Psoas muscle (tissue), 8 donors: ENCODE data around the gene MCHR1. TPM values are rescaled to one million over a fixed set of nuclear protein-coding genes. Genes with fewer than 3 reads are reported as not detected.

Experiments used
- ATAC-seq, 4 donors: fragments of 200-7000 bp; cut with Tn5 transposase; one replicate each; pipeline ENCODE4 v1.9.1; 2020; ENCODE audit warnings: moderate library complexity in 3 of 4, mild to moderate bottlenecking in 2 of 4
- DNase-seq, 2 donors: peaks; one replicate each; pipeline ENCODE4 v3.0.0-alpha.2; 2020
- H3K27ac ChIP-seq: fragments of 200-600 bp; one replicate; pipeline ENCODE4 v1.8.0; 2022
- H3K27me3 ChIP-seq, 3 donors: fragments of 200-600 bp in 1 of 3; one replicate each; pipeline versions ENCODE4 v1.6.1 to v1.8.0; 2013 to 2022; ENCODE audit warnings: low read length in 2 of 3, mild to moderate bottlenecking in 2 of 3, moderate library complexity in 1 of 3; ENCODE audit not compliant: insufficient read depth in 3 of 3
- H3K36me3 ChIP-seq, 2 donors: fragments of 200-600 bp in 1 of 2; one replicate each; pipeline versions ENCODE4 v1.6.1 to v1.8.0; 2013 to 2022; ENCODE audit warnings: low read depth in 1 of 2, mild to moderate bottlenecking in 1 of 2, moderate library complexity in 1 of 2; ENCODE audit not compliant: insufficient read depth in 1 of 2
- H3K4me1 ChIP-seq: fragments of 200-600 bp; one replicate; pipeline ENCODE4 v1.8.0; 2022
- H3K4me3 ChIP-seq: fragments of 200-600 bp; one replicate; pipeline ENCODE4 v1.8.0; 2022; ENCODE audit warnings: mild to moderate bottlenecking
- H3K9me3 ChIP-seq: fragments of 200-600 bp; one replicate; pipeline ENCODE4 v1.8.0; 2022
- WGBS, 3 donors: extraction: QIAGEN DNeasy Blood & Tissue Kit; methylation state at CpG; one replicate each; pipeline versions ENCODE4 v1.1.6 to v1.1.7; 2013; 5-methylcytosine and 5-hydroxymethylcytosine counted together
- intact Hi-C, 2 donors: fragments of 100-400 bp; cut with DNase I; formaldehyde crosslinking; loops; one replicate each; pipeline versions ENCODE4 v1.11.0 to v1.14.2; 2022
- polyA plus RNA-seq, 3 donors: library from polyadenylated mRNA; stranded (reverse); fragments of 200-250 nt; gene quantifications; one replicate each; pipeline ENCODE4 v1.2.3, GENCODE V29; 2013
- total RNA-seq, 4 donors: library from RNA; stranded (reverse); fragmentation: NEBNext Ultra II Directional in 2 of 4; extraction: Animal tissue kit (Norgen Biotek cat#: 25700) in 2 of 4; gene quantifications; one replicate each; pipeline versions ENCODE4 v1.2.1 to v1.2.4, GENCODE V29; 2021 to 2023
- TF ChIP-seq, protein P1 (sequence below): fragments of 200-600 bp; IDR thresholded peaks from one replicate; pipeline ENCODE4 v1.8.0; 2022; ENCODE audit warnings: antibody characterized with exemption
- donor health status: healthy with polysubstance abuse.
- donor health status: DM: no; HTN: no; CAD: no; lungs with moderate emphysema.
- donor health status: Bipolar disorder and iron deficiency.
- donor health status: healthy.
- donor health status: DM: yes; HTN: yes; CAD: no.
- donor health status: DM: no; HTN: no; CAD: no.
- donor health status: DM: no; HTN: no; CAD: no.
- donor health status: DM: yes; HTN: yes; CAD: no.

MCHR1 gene
- total and polyA plus RNA-seq, 7 donors: 0.04 to 1.2 (median 0.15) TPM; not detected in 3

DNA sequence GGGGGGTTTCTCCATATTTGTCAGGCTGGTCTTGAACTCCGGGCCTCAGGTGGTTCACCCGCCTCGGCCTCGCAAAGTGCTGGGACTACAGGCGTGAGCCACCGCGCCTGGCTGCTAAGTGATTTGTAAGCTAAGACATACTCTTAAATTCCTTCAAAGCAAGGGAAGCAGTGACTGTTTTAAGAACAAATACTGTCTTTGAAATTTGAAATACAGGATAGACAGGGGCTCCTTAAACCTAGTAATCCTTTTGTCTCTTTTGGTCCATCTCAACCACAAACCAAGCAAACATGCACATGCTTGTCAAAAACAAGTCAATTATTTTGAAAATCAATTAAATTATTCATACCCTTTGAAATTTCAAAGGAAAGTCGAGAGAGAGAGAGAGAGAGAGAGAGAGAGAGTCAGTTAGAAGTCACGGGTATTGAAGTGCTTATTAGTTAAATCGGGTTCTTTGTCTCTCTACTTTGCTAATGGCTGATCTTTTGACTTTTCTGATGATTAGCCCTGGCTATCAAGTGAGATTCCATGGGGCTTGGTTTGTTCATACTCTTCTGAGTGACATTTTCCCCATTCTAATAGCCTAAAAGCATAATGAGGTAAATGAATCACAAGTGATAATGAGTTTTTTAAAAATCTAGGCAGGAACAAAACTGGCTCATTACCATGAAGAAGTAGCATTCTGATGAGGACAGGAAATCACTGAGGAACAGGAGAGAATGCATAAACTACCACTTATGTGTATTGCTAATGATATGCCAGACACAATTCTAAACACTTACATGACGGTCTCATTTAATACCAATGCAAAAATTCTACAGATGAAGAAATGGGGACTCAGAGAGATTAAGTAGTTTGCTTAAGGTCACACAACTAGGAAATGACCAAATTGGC, 48.0 kb downstream of the MCHR1 start:
- intact Hi-C loops: no loop called here
- TF ChIP-seq, protein P1, sequence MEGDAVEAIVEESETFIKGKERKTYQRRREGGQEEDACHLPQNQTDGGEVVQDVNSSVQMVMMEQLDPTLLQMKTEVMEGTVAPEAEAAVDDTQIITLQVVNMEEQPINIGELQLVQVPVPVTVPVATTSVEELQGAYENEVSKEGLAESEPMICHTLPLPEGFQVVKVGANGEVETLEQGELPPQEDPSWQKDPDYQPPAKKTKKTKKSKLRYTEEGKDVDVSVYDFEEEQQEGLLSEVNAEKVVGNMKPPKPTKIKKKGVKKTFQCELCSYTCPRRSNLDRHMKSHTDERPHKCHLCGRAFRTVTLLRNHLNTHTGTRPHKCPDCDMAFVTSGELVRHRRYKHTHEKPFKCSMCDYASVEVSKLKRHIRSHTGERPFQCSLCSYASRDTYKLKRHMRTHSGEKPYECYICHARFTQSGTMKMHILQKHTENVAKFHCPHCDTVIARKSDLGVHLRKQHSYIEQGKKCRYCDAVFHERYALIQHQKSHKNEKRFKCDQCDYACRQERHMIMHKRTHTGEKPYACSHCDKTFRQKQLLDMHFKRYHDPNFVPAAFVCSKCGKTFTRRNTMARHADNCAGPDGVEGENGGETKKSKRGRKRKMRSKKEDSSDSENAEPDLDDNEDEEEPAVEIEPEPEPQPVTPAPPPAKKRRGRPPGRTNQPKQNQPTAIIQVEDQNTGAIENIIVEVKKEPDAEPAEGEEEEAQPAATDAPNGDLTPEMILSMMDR: no peak
- Histone ChIP-seq H3K27me3 (no peaks in the 10 kb centered on the region), H3K9me3 (no peaks in the 10 kb centered on the region), H3K27ac (no peak overlapping the region), H3K4me1 (no peaks in the 10 kb centered on the region), H3K4me3 (no peak overlapping the region), H3K36me3 (no peaks in the 10 kb centered on the region)
- DNase-seq: no peak
- 85 to 88% (median 87%) methylated on average over 11 of the region's 11 CpGs for WGBS, 3 donors
- no peak for ATAC-seq

DNA sequence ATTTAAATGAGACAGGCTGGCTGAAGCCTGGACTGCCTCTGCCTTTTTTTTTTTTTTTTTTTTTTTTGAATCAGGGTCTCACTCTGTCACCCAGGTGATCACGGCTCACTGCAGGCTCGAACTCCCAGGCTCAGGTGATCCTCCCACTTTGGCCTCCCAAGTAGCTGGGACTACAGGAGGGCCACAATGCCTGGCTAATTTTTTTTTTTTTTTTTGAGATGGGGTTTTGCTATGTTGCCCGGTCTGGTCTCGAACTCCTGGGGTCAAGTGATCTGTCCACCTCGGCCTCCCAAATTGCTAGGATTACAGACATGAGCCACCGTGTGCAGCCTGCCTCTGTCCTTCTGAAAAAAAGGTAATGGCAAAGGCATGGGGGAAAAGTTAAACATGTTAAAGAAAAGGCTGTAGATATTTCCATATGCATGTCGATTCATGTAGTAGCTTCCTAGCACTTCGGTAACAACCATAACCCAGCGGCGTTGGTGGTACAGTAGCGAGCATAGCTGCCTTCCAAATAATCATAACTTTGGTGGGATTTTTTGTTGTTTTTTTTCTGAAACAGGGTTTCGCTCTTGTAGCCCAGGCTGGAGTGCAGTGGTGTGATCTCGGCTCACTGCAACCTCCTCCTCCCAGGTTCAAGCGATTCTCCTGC, 48.8 kb downstream of the MCHR1 start:
- Histone ChIP-seq H3K9me3 (no peaks in the 10 kb centered on the region), H3K27me3 (no peaks in the 10 kb centered on the region), H3K4me1 (no peaks in the 10 kb centered on the region), H3K27ac (no peak overlapping the region), H3K36me3 (no peaks in the 10 kb centered on the region), H3K4me3 (no peak overlapping the region)
- intact Hi-C loops: no loop called here
- DNase-seq: no peak
- WGBS, 3 donors: 83 to 91% (median 87%) methylated on average over 14 of the region's 14 CpGs
- no peak for ATAC-seq
- TF ChIP-seq, protein P1: no peak

DNA sequence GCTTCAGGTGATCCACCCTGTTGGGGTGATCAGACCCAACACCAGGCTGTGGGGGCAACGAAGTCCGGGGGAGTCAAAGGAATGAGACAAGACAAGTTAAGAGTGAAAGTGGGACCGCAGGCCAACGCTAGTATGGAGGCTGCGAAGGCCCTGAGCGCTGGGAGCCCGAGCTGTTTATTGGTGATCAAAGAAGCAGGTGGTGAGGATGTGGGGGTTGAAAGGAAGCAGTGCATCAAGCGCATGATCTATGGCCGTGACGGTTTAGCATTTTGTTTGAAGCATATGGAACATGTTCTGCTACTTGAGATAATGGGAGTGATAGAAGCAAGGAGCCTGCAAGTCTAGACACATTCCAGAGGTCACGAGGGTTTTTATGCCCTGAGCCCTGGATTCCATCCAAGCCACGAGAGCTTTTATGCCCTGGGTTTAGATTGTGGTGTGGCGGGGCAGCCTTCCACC, 49.5 kb downstream of the MCHR1 start:
- ATAC-seq: no peak

GRCh38 chr22:40729284-40729683, 50.0 kb downstream of the MCHR1 start:
- H3K36me3 ChIP-seq: no peaks in the 10 kb centered on the region
- no peaks in the 10 kb centered on the region for H3K27me3 ChIP-seq
- H3K4me3 ChIP-seq: no peak overlapping the region
- H3K4me1 ChIP-seq: no peaks in the 10 kb centered on the region
- TF ChIP-seq, protein P1: no peak
- 80 to 94% (median 85%) methylated on average over 6 of the region's 6 CpGs for WGBS, 3 donors
- DNase-seq (no peak), ATAC-seq (no peak)
- H3K27ac ChIP-seq: no peak overlapping the region
- no peaks in the 10 kb centered on the region for H3K9me3 ChIP-seq
- intact Hi-C loops: no loop called here

More for the DNA sequence above, 49.5 kb downstream of the MCHR1 start:
- H3K36me3 ChIP-seq: no peaks in the 10 kb centered on the region
- no peaks in the 10 kb centered on the region for H3K4me1 ChIP-seq
- H3K27me3 ChIP-seq: no peaks in the 10 kb centered on the region
- no peak for DNase-seq
- TF ChIP-seq, protein P1: no peak
- no peak overlapping the region for H3K4me3 ChIP-seq
- intact Hi-C loops: no loop called here
- no peaks in the 10 kb centered on the region for H3K9me3 ChIP-seq
- no peak overlapping the region for H3K27ac ChIP-seq
- 51 to 54% (median 52%) methylated on average over 13 of the region's 13 CpGs for WGBS, 3 donors

Other genes with a start within 250 kb of the MCHR1 start
- gene MRTFA, start 42.8 kb upstream of the MCHR1 start, total RNA-seq: 10 to 100 TPM; 15.7 to 24.0 (median 20.0) TPM
- gene MRTFA, start 42.8 kb upstream of the MCHR1 start, polyA plus RNA-seq: 10 to 100 TPM; 10.1 to 14.2 (median 14.2) TPM
- gene SLC25A17, start 139.9 kb downstream of the MCHR1 start, total RNA-seq: 1 to 10 TPM; 2.7 to 6.2 (median 3.7) TPM
- gene SLC25A17, start 139.9 kb downstream of the MCHR1 start, polyA plus RNA-seq: 10 to 100 TPM in 1 of 3 donors, 1 to 10 TPM in 2; 4.6 to 16.3 (median 6.8) TPM
- 100 to 1,000 TPM; 262 to 316 (median 296) TPM for gene ST13, start 177.2 kb downstream of the MCHR1 start, total RNA-seq
- 100 to 1,000 TPM; 166 to 456 (median 189) TPM for gene ST13, start 177.2 kb downstream of the MCHR1 start, polyA plus RNA-seq
- gene XPNPEP3, start 177.7 kb downstream of the MCHR1 start, total RNA-seq: 10 to 100 TPM in 3 of 4 donors, 1 to 10 TPM in 1; 9.8 to 16.3 (median 11.2) TPM
- gene XPNPEP3, start 177.7 kb downstream of the MCHR1 start, polyA plus RNA-seq: 10 to 100 TPM in 1 of 3 donors, 1 to 10 TPM in 2; 3.3 to 12.9 (median 7.9) TPM
- not detected for gene DNAJB7, start 182.6 kb downstream of the MCHR1 start, total RNA-seq
- under 1 TPM in 2 of 3 donors, not detected in 1; 0.01 to 0.03 TPM for gene DNAJB7, start 182.6 kb downstream of the MCHR1 start, polyA plus RNA-seq